ENCODE results near the gene NUTF2. TPM values are rescaled to one million over a fixed set of nuclear protein-coding genes. Genes with fewer than 3 reads are reported as not detected.
A peak's percentile ranks its signal among the peaks of the same experiment; 100 is the strongest.

NUTF2 gene
- total and polyA plus RNA-seq, 2 of the 4 experiments (the other 2 are of a cell fraction), result 42.7 to 361 TPM

DNA sequence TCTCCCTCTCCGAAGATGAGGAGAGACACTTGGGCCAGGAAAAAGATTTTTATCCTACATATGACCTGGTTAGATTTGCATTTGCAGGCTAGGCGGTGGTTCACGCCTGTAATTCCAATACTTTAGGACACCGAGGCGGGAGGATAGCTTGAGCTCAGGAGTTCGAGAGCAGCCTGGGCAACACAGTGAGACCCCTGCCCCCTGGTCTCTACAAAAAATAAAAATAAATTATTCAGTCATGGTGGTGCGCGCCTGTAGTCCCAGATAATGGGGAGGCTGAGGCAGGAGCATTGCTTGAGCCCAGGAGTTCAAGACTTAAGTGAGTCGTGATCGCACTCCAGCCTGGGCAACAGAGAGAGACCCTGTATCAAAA, 12.5 kb upstream of the NUTF2 start:
- in situ Hi-C loops (cut with MboI; ENCODE audit: low sequenced_read_pairs), result no loop called here
- H3K4ac ChIP-seq (ENCODE audit: low read depth, low read length), result peak overlapping the region; percentile 80; the same call in 1 of the 2 replicates
- intact Hi-C loops (cut with micrococcal nuclease), result no loop called here

More for the DNA sequence above, 12.5 kb upstream of the NUTF2 start:
- Histone ChIP-seq H2BK20ac (ENCODE audit: low read depth, low read length) (no peak overlapping the region), H3K56ac (ENCODE audit: extremely low read depth, insufficient read depth, low read length) (no peak overlapping the region; the same call in 1 of the 2 replicates), H2BK120ac (ENCODE audit: low read depth, low read length) (no peak overlapping the region), H3K23ac (ENCODE audit: low read depth, low read length) (peak overlapping the region; percentile 98), H3K36me3 (ENCODE audit: control insufficient read depth, insufficient read depth, low read length) (peaks cover 28% of the 10 kb centered on the region), H3K79me1 (ENCODE audit: low read depth in 1 of 2, low read length in 2 of 2) (peaks cover 6 to 36% of the 10 kb centered on the region in 2 experiments; a peak in 3 of 4 replicates), H4K20me1 (ENCODE audit: insufficient read depth, low read length) (no peaks in the 10 kb centered on the region), H3K27ac (ENCODE audit: insufficient read depth, low read length) (no peak overlapping the region), H3K9ac (ENCODE audit: low read depth, low read length) (0 out of 2 replicates have a peak overlapping the region, but pooled peaks have one; percentile 79), H2AFZ (replicated peaks; ENCODE audit: low read length, poor library complexity) (peak overlapping the region; percentile 97), H3K18ac (ENCODE audit: low read depth, low read length) (no peak overlapping the region), H3K4me1 (ENCODE audit: control insufficient read depth, insufficient read depth, low read length) (peaks cover 2% of the 10 kb centered on the region), H3K4me2 (ENCODE audit: low read depth, low read length) (peak overlapping the region; percentile 97), H2BK5ac (ENCODE audit: low read depth, low read length, poor library complexity, severe bottlenecking) (no peak overlapping the region), H2AK9ac (replicated peaks; ENCODE audit: low read depth, low read length, poor library complexity) (no peak overlapping the region), H3K14ac (replicated peaks; ENCODE audit: low read depth, low read length) (peak overlapping the region; percentile 98), H3K27me3 (ENCODE audit: control insufficient read depth, insufficient read depth, low read length) (no peaks in the 10 kb centered on the region), H4K5ac (ENCODE audit: low read depth, low read length) (peak overlapping the region; percentile 56; the same call in 1 of the 2 replicates), H4K91ac (ENCODE audit: insufficient read depth, low read depth, low read length) (peak overlapping the region; percentile 60; the same call in 1 of the 2 replicates), H3K4me3 (ENCODE audit: insufficient read depth, low read depth, low read length) (peak overlapping the region; percentile 75; the same call in 1 of the 2 replicates), H3K9me1 (ENCODE audit: insufficient read depth, low read length) (peaks cover 7% of the 10 kb centered on the region; the same call in 1 of the 2 replicates), H2AK5ac (ENCODE audit: low read depth, low read length) (no peak overlapping the region), H4K8ac (ENCODE audit: low read depth in 2 of 2, low read length in 2 of 2) (peak overlapping the region; percentile 71 to 99), H2BK15ac (ENCODE audit: low read depth, low read length) (no peak overlapping the region), H3K9me3 (ENCODE audit: control insufficient read depth, insufficient read depth, low read length) (no peaks in the 10 kb centered on the region)
- ChIA-PET POLR2A (ENCODE audit: unreplicated experiment) (no interaction called here), CTCF (interaction anchor here (2.4 kb wide), 1 partner anchor 18 kb away, joined by 11 read pairs; no protein-coding TSS in a partner anchor)
- TF ChIP-seq SMC3 (IDR thresholded peaks at IDR 0.05; ENCODE audit: low read depth, low read length) (no peak), CTCF (conservative IDR thresholded peaks at IDR 0.05; ENCODE audit: low read depth, low read length) (no peak), RAD21 (IDR thresholded peaks at IDR 0.05; ENCODE audit: low read length) (no peak), RCOR1 (IDR thresholded peaks at IDR 0.05; ENCODE audit: insufficient replicate concordance, low read length) (no peak), CEBPB (IDR thresholded peaks at IDR 0.05; ENCODE audit: low read depth, low read length) (no peak), BHLHE40 (IDR thresholded peaks at IDR 0.05; ENCODE audit: low read depth, low read length) (no peak), POLR2A (IDR thresholded peaks at IDR 0.05; ENCODE audit: low read depth, low read length) (no peak), MAFK (IDR thresholded peaks at IDR 0.05; ENCODE audit: low read depth, low read length) (no peak), USF2 (IDR thresholded peaks at IDR 0.05; ENCODE audit: low read depth, low read length) (no peak), NFE2L2 (IDR thresholded peaks at IDR 0.05; ENCODE audit: low read depth, low read length) (no peak), RFX5 (IDR thresholded peaks at IDR 0.05; ENCODE audit: low read depth, low read length) (no peak), FOS (IDR thresholded peaks at IDR 0.05; ENCODE audit: low read depth, low read length) (no peak), MXI1 (IDR thresholded peaks at IDR 0.05; ENCODE audit: borderline replicate concordance, low read depth, low read length) (no peak)
- TF ChIP-seq, protein P1, sequence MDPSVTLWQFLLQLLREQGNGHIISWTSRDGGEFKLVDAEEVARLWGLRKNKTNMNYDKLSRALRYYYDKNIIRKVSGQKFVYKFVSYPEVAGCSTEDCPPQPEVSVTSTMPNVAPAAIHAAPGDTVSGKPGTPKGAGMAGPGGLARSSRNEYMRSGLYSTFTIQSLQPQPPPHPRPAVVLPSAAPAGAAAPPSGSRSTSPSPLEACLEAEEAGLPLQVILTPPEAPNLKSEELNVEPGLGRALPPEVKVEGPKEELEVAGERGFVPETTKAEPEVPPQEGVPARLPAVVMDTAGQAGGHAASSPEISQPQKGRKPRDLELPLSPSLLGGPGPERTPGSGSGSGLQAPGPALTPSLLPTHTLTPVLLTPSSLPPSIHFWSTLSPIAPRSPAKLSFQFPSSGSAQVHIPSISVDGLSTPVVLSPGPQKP (IDR thresholded peaks at IDR 0.05; ENCODE audit: borderline replicate concordance, low read depth, low read length), result no peak
- BruUV-seq (replicated peaks), result no TSS peak
- WGBS, 2 experiments (ENCODE audit: extremely low coverage in 2 of 2, insufficient read length in 1 of 2), result no CpG with 5 or more reads among the region's 10 CpGs
- dilution Hi-C loops (cut with HindIII; ENCODE audit: low sequenced_read_pairs, unreplicated experiment), result no loop called here
- no peak for ATAC-seq (ENCODE audit: low read depth)
- DNase-seq, result no peak
